ENCODE results near the gene CCDC91.
A peak's percentile ranks its signal among the peaks of the same experiment; 100 is the strongest.
"Not testable (repeated sequence)": the region's sequence is repeated elsewhere in the genome, so short reads cannot be mapped to it uniquely, and the experiment has no call there.

The CCDC91 gene

DNA sequence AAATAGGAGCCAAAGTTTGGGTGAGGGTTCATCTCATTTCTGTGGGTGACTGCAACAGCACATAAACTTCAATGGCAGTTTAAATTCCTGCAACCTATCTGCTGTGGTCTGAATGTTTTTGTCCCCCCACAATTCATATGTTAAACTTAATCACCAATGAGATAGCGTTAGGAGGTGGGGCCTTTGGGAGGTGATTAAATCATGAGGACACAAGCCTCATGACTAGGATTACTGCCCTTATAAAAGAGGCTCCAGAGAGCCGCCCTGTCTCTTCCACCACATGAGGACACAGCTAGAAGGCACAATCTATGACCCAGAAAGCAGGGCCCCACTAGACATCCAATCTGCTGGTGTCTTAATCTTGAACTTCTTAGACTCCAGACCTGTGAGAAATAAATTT is 3.8 kb upstream of the CCDC91 start:
- no peak for DNase-seq

DNA sequence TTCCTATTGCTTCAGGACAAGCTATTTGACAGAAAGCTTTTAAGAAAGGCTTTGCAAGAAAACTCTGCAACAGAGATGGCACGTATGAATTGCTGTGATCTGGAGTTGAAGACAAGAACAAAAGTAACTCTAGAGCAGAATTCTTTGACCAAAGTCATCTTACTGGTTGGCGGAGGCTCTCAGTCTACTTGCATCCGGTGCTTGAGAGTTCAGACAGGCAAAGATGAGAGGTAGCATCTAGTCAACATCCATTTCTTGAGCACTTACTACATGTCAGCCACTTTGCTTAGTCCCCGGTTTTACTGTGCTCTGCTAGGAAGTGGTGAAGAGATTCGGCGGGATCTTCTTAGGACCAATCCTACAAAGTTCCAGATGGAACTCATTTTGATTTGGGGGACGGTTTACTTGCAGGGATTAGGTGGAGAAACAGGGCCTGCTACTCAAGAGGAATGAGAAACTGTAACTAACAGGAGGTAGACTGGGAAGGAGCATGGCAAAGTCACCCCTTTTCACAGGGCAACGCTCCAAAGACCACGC is 404 bp upstream of the CCDC91 start:
- DNase-seq, result no peak

DNA sequence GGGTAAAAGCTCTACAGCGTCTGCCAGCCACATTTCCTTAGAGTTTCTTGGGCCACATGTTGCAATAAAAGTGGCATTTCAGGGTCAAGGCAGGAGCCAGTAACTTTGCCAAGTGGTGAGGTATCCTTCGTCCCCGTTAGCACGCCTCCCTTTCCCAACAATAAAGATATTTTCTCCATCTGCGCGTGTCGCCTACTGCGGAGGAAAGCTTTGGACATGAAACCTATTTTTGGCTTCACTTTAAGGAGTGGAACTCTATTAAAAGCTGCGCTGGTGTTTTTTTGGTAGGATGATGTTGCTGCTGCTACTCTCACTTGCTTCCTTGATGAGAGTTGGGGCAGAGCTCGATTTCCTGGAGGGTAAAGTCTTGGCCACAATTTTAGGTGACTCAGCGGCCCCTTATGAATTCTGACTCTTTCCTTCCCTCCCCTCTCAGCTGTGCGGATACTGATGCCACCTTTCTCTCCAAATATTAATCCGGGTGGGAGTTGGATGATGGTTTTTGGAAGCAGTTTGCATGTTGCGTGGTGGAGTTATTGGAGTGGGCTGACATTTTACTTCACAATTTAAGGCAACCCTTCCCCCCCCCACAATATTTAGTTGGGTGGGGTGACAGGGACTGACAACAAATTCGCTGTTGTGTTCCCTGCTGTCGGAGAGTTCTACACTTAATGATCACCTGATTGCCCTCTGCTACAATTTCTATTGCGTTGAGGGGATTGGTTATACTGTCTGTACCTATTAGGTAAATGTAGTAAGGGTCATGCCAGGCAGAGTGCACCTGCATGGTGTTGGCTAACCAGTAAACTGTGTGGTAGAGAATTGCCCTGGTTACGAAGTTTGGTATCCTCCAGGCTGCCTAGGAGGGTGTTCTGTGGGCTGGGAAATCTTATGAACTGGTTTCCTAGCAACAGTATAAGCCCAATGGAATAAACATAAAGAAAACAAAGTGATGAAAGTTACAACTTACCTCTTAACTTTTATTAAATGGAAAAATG is 1.1 kb downstream of the CCDC91 start:
- DNase-seq, result no peak

DNA sequence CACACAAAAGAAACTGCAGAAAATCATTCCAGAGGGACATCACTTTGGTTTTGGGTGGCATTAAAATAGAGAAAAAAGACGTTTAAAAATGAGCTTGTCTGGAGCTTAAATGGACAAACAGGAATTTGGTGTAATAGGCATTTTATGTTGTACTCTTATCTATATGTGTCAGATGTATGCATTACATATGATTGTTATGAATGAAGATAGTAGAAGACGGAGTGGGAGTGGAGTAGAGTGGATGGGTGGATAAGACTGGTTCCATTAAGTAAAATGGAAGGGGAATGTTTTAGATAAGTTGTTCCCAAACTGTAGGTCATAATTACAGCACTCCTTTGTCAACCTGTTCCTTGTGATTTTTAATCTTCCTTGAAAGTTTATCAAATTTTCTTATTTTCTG is 1.9 kb downstream of the CCDC91 start:
- DNase-seq, result no peak

DNA sequence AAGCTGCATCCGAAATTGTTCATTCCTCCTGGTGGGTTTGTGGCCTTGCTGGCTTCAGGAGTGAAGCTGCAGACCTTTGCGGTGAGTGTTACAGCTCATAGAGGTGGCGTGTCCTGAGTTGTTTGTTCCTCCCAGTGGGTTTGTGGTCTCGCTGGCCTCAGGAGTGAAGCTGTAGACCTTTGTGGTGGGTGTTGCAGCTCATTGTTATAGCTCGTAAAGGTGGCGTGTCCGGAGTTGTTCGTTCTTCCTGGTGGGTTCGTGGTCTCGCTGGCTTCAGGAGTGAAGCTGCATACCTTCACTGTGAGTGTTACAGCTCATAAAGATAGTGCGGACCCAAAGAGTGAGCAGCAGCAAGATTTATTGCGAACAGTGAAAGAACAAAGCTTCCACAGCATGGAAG is 4.4 kb downstream of the CCDC91 start:
- not testable (repeated sequence) for DNase-seq

DNA sequence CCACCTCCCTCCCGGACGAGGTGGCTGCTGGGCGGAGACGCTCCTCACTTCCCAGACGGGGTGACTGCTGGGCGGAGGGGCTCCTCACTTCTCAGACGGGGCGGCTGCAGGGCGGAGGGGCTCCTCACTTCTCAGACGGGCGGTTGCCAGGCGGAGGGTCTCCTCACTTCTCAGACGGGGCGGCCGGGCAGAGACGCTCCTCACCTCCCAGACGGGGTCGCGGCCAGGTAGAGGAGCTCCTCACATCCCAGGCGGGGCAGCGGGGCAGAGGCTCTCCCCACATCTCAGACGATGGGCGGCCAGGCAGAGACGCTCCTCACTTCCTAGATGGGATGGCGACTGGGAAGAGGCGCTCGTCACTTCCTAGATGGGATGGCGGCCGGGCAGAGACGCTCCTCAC is 10.9 kb downstream of the CCDC91 start:
- DNase-seq, result not testable (repeated sequence)

DNA sequence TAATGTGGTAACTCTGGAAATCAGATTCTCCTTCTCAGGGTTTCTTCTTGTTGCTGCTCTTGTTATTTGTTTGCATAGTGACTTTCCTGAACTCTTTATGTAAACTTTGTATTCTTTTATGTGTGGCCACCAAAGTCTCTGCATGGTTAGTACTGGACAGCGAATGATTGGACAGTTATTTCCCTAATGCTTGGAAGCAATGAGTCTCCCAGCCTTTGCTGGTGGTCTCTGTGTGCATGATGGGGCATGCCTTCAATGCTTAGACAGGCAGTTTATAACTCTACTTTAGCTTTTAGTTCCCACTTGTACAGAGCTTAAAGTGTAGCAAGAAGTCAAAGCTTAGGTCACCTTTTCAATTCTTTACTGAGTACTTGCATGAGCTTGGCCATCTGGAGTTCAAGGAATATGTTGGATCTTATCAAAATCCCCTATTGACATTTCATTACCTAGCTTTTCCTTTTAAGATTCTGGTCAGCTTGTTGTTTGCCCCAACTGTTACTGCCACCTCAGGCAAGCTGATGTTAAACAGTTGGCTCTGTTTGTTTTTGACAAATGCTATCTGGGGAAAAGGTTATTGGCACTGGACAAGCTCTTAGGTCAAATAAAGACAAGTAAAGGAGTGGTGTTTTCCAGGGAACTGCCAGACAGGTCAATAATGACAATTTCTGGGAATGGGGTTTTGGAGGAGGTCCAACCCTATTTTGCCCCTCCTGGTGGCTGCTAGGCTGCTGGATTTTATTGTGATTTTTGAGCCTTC is 12.3 kb downstream of the CCDC91 start:
- DNase-seq, result no peak

DNA sequence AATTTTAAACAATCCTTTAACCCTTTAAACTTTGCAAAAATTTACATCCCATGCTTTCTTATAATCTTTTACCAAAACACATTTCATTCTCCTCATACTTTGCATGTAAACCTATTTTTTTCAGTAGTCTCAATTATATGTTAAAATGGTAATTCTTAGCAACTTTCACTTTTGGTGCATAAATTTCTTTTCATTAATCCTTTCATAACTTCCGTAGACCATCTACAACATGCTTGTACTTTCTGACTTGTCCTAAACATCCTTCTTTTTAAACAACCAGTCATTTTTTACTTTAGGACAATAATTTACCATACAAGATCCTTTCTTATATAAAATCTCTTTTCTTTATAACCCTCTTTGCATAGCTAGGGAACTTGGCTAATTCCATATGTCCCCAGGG is 19.5 kb downstream of the CCDC91 start:
- DNase-seq, result no peak

DNA sequence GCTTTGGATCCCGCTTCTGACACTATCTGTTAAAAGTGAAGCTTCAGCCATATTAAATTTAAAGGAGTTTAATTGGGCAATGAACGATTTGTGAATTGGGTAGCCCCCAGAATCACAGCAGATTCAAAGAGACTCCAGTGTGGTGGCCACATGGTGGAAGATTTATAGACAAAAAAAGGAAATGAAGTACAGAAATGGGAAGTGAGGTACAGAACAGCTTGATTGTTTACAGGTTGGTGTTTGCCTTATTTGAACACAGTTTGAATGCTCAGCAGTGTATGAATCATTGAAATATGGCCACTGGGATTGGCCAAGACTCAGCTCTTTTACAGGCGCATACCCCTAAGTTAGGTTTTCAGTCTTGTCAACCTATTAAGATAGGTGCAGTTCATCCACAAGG is 21.9 kb downstream of the CCDC91 start:
- no peak for DNase-seq

DNA sequence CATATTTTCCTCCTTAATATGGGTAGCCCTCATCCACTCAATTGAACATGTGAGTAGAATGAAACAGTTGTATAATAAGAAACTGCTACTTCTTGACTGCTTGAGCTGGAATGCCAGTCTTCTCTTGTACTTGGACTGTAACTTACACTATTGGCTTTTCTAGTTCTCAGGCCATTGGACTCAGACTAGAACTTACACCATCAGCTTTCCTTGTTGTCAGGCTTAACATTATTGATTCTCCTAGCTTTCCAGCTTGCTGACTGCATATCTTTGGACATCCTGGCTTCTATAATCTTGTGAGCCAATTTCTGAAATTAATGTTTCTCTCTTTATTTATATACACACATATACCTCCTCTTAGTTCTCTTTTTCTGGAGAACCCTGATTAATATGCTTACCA is 24.8 kb downstream of the CCDC91 start:
- no peak for DNase-seq

DNA sequence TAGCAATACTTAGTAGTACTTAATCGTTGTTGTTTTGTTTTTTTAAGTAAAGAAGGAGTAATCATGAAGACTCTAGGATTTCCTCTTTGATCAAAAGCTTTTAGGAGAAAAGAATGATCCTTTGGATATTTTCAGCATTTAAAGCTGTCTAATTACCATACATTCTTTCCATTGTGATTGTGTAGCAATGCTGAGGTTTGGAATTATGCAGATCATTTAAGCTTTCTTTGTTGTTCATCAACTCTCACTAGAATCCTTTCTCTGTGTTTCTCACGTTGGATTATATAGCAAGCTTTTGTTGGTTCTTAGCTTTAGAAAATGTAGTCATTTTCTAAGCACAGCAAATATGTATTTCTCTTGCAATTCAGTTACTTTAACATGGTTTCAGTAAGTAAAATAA is 25.8 kb downstream of the CCDC91 start:
- DNase-seq, result no peak

DNA sequence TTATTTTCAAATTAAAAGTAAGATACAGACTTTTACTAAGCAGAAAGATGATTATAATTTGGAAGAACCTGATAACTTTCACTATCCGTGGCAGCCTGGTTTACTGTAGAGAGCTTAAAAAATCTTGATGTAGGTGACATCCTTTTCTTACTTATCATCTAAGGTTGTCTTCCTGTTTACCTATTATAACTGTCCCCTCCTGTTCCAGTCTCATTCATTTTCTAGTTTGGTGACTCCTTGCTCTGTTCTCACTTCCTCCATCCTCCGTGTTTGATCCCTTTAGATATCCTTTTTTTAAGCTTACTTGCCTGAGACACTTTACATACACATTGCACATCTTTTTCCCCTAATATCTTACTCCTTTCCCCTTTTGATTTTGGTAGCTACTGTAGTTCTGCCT is 27.5 kb downstream of the CCDC91 start:
- no peak for DNase-seq

DNA sequence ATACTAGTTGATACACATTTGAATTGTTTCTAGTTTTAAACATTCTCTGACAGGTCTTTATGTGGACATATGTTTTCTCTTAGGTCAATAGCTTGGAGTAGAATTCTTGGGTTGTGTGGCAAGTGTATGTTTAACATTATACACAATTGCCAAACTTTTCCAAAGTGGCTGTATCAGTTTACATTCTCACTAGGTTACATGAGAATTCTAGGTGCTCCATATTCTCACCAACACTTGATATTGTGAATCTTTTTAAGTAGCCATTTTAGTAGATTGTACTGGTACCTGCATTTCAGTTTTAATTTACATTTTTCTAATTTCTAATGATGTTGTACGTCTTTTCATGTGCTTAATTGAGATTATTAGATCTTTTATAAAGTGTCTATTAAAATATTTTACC is 28.6 kb downstream of the CCDC91 start:
- no peak for DNase-seq

DNA sequence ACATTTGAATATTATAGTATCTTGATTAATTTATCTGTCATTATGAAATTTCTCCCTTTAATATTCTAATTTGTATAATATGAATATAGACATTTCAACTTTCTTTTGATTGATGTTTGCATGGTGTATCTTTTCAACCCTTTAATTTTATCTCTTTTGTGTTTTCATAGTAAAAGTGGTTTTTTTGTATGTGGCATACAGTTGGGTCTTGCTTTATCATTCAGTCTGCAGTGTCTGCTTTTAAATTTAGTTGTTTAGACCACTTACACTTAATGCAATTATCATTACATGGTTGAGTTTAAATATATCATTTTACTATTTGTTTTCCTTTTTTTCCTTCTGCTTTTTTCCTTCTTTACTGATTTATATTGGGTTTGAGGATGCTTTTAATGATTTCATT is 29.6 kb downstream of the CCDC91 start:
- DNase-seq, result no peak

DNA sequence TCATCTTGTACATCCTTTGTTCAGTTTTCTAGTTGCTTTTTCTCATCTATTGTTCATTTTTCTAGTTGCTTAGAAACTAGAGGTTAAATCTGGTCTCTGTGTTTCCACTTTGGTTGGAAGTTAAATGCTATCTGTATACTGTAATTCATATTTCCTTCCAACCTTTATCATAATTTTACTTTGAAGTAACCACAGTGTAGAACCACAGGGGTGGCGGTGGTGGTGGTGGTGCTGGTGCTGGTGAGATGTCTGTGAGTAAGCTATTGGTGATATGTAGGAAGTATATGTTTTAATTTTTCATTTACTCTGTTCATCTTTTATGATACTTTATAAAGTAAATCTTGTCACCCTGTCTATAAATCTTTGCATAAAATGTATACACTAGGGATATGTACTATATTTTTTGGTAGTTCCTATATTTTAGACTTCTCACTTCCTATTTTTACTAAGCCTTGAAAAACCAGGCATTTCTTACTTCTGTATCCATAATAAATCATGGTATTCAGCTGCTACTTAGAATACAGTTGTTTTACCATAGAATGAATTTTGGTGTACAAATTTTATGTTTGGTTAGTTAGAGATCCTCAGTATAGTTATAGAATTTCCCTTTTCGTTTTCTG is 31.9 kb downstream of the CCDC91 start:
- peak; percentile 23 for DNase-seq

DNA sequence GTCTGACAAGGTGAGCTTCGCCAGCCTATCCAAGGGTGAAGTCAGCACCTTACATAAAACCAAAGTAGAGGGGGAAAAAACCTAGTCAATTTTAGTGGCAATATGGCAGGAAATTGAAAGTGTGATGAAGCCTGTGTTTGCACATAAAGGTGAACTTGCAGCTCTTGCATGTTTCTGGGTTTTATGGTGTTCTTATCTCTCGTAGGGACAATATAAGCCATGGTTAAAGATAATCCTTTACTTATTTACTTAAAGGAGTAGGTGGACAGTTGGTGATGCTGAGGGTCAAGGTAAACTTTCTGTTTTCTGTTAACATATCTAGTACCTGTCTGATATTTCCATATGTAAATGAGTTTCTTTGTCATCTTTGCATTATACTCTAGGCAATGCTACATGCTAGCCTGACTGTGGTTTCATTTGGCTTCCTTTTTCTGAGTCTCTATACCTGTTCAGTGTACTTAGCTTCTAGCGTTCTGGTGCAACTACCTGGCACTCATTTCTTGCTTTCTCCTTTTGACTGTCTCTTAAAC is 32.8 kb downstream of the CCDC91 start:
- no peak for DNase-seq

DNA sequence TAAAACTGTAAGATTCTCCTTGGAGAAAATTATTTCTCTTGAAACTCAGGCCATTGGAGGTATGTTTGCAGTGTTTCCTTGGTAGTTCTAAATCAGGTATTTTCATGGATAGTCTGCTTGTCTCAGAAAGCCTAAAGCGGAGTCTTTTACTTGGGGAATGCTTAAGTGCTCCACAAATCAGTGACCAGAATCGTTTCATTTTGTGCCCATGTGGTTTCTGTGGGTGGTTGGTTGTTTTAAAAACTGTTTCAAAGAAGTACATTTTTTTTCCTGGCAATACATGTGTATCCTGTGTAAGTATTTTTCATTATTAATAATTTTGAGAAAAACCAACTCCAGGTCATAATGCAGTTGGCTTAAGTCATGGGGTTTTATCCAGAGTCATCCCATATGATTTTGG is 33.6 kb downstream of the CCDC91 start:
- no peak for DNase-seq

DNA sequence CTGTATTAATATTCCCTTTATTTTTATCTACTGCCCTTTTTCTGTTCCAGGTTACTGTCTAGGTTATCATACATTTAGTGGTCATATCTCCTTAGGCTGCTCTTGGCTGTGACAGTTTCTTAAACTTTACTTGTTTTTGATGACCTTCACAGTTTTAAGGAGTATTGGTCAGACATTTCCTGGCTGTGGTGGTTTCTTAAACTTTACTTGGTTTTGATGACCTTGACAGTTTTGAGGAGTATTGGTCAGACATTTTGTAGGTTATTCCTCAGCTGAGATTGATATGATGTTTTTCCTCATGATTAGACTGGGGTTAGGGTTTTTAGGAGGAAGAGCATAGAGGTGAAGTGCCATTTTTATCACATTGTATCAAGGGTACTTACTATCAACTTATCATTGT is 36.4 kb downstream of the CCDC91 start:
- no peak for DNase-seq

DNA sequence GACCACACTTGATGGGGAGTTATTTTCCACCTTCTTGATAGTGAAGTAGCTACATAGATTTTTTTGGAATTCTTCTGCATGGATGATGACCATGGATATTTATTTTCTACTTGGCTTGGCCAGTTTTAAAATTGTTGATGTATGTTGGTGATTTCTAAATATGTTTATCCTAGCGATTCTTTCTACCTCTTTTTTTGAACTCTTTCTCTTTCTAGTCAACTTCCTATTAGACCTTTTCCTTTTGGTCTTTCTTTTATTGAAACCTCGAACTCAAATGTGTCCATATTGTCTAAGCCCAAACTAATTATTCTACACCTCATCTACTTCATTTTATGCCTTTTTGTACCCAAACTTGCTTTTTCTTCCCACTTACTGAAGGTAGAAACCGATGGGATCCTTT is 37.0 kb downstream of the CCDC91 start:
- DNase-seq, result no peak

DNA sequence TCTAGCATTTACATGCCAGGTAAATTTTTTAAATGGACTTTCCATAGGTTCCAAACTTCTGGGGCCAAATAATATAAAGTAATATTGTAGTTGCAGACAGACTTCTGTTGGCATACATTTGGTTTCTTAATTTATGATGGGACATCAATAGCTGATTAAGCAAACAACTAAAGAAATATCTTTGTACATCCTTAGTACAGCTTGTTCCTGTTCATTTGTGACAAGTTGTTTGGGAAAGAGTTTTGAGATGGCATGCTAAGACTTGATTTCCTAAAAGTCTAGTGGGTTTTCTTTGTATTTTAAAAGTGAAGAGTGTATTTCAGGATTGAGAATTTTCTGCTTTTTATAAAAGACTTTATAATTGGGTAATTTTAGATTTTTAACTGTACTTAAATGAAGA is 41.0 kb downstream of the CCDC91 start:
- no peak for DNase-seq

DNA sequence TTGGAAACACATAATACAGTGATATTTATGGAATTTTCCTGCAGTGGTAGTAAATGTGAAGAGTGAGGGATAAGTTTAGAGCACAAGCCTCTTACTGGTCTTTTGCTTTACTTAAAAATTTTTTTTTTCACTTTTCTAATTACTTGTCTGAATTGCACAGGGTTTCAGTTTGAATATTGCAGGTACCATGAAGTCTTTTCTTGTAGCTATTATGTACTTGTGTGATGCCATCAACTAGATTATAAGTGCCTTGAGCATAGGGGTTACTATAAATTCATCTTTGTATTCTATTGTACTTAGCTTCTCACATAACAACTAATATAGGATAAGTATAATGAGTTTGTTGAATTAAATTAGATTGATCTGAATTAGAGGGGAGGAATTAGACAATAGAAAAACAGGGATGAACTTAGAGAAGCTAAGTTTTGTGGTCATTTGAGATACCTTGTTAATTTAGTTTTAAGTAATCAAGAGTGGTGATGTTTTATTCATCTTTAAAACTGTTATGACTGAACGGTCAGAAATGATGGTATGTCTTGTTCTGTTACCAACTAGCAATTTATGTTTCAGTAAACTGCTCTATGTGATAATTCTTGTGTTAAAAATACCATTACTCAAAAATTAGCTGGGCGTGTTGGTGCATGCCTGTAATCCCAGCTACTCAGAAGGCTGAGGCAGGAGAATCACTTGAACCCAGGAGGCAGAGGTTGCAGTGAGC is 42.1 kb downstream of the CCDC91 start:
- no peak for DNase-seq

DNA sequence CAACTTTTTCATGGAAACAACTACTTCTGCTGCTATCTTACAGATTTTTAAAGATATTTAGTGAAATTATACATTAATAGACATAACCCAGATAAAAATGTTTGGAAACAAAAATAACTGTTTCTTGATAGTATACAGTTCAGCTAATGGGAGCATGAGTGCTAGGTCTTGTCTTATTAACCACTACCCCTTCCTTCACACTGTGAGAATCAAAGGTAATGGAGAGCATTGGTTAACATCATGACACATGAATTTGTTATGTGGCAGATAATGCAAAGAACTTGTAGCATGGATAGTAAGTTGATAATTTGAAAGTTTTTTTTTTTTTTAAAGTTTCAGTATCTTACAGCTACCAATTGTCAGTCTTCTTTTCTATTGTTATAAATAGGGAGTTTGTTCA is 44.2 kb downstream of the CCDC91 start:
- DNase-seq, result no peak

DNA sequence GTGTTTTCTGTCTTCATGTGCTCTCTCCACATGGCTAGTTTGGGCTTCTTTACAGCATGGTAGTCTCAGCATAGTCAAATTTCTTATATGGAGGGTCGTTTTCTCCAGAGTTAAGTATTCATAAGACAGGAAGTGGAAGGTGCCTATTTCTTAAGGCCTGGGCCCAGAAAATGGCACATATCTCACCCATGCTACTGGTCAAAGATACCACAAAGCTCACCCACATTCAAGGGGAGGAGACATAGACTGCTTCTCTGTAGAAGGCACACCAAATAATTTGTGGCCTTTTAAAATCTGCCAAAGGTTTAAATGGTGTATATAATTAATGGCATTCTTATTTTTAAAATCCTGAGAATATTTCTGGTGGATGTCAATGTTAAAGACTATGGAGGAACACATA is 44.8 kb downstream of the CCDC91 start:
- DNase-seq, result no peak
